HL-60/S4 treated with phorbol 12-myristate 13-acetate at 8.2 ng/mL for 4 days and 3 days (cell line): ENCODE measurements around the gene EIF4G2.

Experiments used
- in situ Hi-C: fragments of 300-500 bp; cut with MboI; formaldehyde crosslinking; loops from 2 replicates; pipeline ENCODE4 v1.15.0; 2022; ENCODE audit warnings: low sequenced_read_pairs

Gene EIF4G2

GRCh38 chr11:10809373-10810160, 841 bp upstream of the EIF4G2 start:
- in situ Hi-C loops = no loop called here

- in situ Hi-C loops = no loop called here
These were observed 532 bp downstream of the EIF4G2 start for GRCh38 chr11:10808235-10808552.

- in situ Hi-C loops = no loop called here
These were observed 1.1 kb downstream of the EIF4G2 start for GRCh38 chr11:10807493-10808234.

GRCh38 chr11:10806206-10806605, 2.5 kb downstream of the EIF4G2 start:
- in situ Hi-C loops = no loop called here

GRCh38 chr11:10805741-10806140, 3.0 kb downstream of the EIF4G2 start:
- in situ Hi-C loops = no loop called here

- in situ Hi-C loops = no loop called here
These were observed 5.0 kb downstream of the EIF4G2 start for GRCh38 chr11:10803676-10804075.

- in situ Hi-C loops = no loop called here
These were observed 8.4 kb downstream of the EIF4G2 start for GRCh38 chr11:10800292-10800691.

- in situ Hi-C loops = loop anchor here (25.0 kb wide), 1 partner anchor 989 kb away; no protein-coding TSS in a partner anchor
These were observed 10.3 kb downstream of the EIF4G2 start for GRCh38 chr11:10798330-10798928.

GRCh38 chr11:10797531-10797930, 11.2 kb downstream of the EIF4G2 start:
- in situ Hi-C loops = loop anchor here (25.0 kb wide), 1 partner anchor 990 kb away; no protein-coding TSS in a partner anchor

- in situ Hi-C loops = loop anchor here (25.0 kb wide), 1 partner anchor 990 kb away; no protein-coding TSS in a partner anchor
These were observed 11.7 kb downstream of the EIF4G2 start for GRCh38 chr11:10797001-10797400.

GRCh38 chr11:10796191-10796590, 12.5 kb downstream of the EIF4G2 start:
- in situ Hi-C loops = loop anchor here (25.0 kb wide), 1 partner anchor 991 kb away; no protein-coding TSS in a partner anchor

GRCh38 chr11:10793470-10794255, 15.1 kb downstream of the EIF4G2 start:
- in situ Hi-C loops = loop anchor here (25.0 kb wide), 1 partner anchor 994 kb away; no protein-coding TSS in a partner anchor

GRCh38 chr11:10792385-10793068, 16.2 kb downstream of the EIF4G2 start:
- in situ Hi-C loops = loop anchor here (25.0 kb wide), 1 partner anchor 995 kb away; no protein-coding TSS in a partner anchor

- in situ Hi-C loops = loop anchor here (25.0 kb wide), 1 partner anchor 1001 kb away; no protein-coding TSS in a partner anchor
These were observed 22.3 kb downstream of the EIF4G2 start for GRCh38 chr11:10786451-10786850.

GRCh38 chr11:10785146-10785474, 23.6 kb downstream of the EIF4G2 start:
- in situ Hi-C loops = loop anchor here (25.0 kb wide), 1 partner anchor 1002 kb away; no protein-coding TSS in a partner anchor

GRCh38 chr11:10784232-10785145, 24.2 kb downstream of the EIF4G2 start:
- in situ Hi-C loops = loop anchor here (25.0 kb wide), 1 partner anchor 1003 kb away; no protein-coding TSS in a partner anchor

GRCh38 chr11:10780040-10780439, 28.7 kb downstream of the EIF4G2 start:
- in situ Hi-C loops = loop anchor here (25.0 kb wide), 1 partner anchor 1007 kb away; no protein-coding TSS in a partner anchor

- in situ Hi-C loops = loop anchor here (25.0 kb wide), 1 partner anchor 1008 kb away; no protein-coding TSS in a partner anchor
These were observed 29.6 kb downstream of the EIF4G2 start for GRCh38 chr11:10779086-10779485.
